Progenitor cell of endocrine pancreas (in vitro differentiated cells): ENCODE data around the gene OPRD1. TPM values are rescaled to one million over a fixed set of nuclear protein-coding genes. Genes with fewer than 3 reads are reported as not detected.

ENCODE experiments used
- DNase-seq: peaks from one replicate; pipeline ENCODE4 v3.0.0; 2021; ENCODE audit warnings: low spot score; ENCODE audit not compliant: unreplicated experiment
- H3K27ac Mint-ChIP-seq: 2 replicates; pipeline ENCODE4 v1.8.0; 2021; ENCODE audit warnings: mild to moderate bottlenecking, moderate library complexity, mixed read lengths
- H3K27me3 Mint-ChIP-seq: 2 replicates; pipeline ENCODE4 v1.8.0; 2021; ENCODE audit warnings: mixed read lengths
- H3K36me3 Mint-ChIP-seq: 2 replicates; pipeline ENCODE4 v1.8.0; 2022; ENCODE audit warnings: mixed read lengths; ENCODE audit not compliant: insufficient read depth
- H3K4me1 Mint-ChIP-seq: 2 replicates; pipeline ENCODE4 v1.8.0; 2021; ENCODE audit warnings: low read depth, mixed read lengths
- H3K4me3 Mint-ChIP-seq: 2 replicates; pipeline ENCODE4 v1.8.0; 2021; ENCODE audit warnings: low read depth, mild to moderate bottlenecking, moderate library complexity, mixed read lengths
- H3K9me3 Mint-ChIP-seq: 2 replicates; pipeline ENCODE4 v1.8.0; 2021; ENCODE audit warnings: low read depth, mixed read lengths
- CTCF ChIP-seq: fragments of 200-600 bp; sonication (generic); IDR thresholded peaks from one replicate; pipeline ENCODE4 v1.5.0; 2021; ENCODE audit warnings: antibody characterized with exemption, mild to moderate bottlenecking; ENCODE audit not compliant: unreplicated experiment
- total RNA-seq: library from RNA; stranded (reverse); gene quantifications from 2 replicates; pipeline ENCODE4 v1.2.1, GENCODE V29; 2021

OPRD1 gene
- total RNA-seq, 1 donor from 2014 or later: 0.67 TPM

DNA sequence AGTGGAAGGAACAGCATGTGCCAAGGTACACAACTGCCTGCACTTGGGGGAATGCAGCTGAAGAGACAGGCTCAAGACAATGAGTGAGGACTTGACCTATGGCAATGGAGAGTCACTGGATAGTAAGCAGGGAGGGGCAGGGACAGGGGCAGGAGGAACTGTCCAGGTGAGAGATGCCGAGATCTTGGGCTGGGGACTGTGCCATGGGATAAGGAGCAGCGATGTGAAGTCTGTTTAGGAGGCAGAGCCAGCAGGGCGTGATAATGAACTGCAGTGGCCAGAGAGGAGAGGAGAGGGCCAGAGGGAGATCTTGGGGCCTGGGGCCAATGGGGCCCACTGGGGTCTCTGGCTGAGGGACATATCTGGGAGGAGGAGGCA, 84.6 kb downstream of the OPRD1 start:
- no peaks in the 10 kb centered on the region for H3K36me3 Mint-ChIP-seq
- H3K27ac Mint-ChIP-seq: no peak overlapping the region
- no peaks in the 10 kb centered on the region for H3K9me3 Mint-ChIP-seq
- DNase-seq: no peak
- no peak overlapping the region for H3K4me3 Mint-ChIP-seq
- TF ChIP-seq CTCF: no peak
- H3K4me1 Mint-ChIP-seq: no peaks in the 10 kb centered on the region
- no peaks in the 10 kb centered on the region for H3K27me3 Mint-ChIP-seq

- Mint-ChIP-seq H3K27ac (no peak overlapping the region), H3K4me3 (no peak overlapping the region), H3K36me3 (no peaks in the 10 kb centered on the region), H3K9me3 (no peaks in the 10 kb centered on the region), H3K27me3 (no peaks in the 10 kb centered on the region), H3K4me1 (no peaks in the 10 kb centered on the region)
- no peak for TF ChIP-seq CTCF
- DNase-seq: no peak
Observed at GRCh38 chr1:28897789-28898188, 85.8 kb downstream of the OPRD1 start.

DNA sequence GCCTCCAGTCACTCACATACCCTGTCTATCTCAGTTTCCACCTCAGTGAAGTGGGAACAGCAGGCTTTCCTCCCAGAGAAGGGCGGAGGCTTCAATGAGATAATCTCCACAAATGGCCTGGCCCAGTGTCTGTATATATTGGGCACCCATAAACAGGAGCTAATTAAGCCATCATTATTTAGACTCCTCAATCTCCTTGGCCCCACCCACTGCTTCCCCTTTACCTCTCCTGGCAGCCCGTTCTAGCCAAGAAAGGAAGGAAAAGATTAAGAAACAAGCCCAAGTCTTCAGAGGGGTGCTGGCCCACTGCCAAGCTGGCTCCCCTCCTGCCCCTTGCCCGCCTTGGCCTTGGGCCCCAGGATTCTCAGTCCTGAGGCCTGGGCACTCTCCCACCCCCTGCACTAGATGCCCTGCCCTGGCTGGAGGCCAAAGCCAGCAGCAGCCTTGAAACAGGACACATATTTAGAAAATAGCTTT, 86.5 kb downstream of the OPRD1 start:
- Mint-ChIP-seq H3K9me3 (no peaks in the 10 kb centered on the region), H3K27ac (no peak overlapping the region), H3K27me3 (no peaks in the 10 kb centered on the region), H3K4me3 (no peak overlapping the region), H3K4me1 (no peaks in the 10 kb centered on the region), H3K36me3 (no peaks in the 10 kb centered on the region)
- TF ChIP-seq CTCF: no peak
- no peak for DNase-seq

- TF ChIP-seq CTCF: no peak
- Mint-ChIP-seq H3K36me3 (no peaks in the 10 kb centered on the region), H3K27me3 (no peaks in the 10 kb centered on the region), H3K27ac (no peak overlapping the region), H3K9me3 (no peaks in the 10 kb centered on the region), H3K4me1 (no peaks in the 10 kb centered on the region), H3K4me3 (no peak overlapping the region)
- DNase-seq: no peak
Observed at GRCh38 chr1:28899267-28899666, 87.3 kb downstream of the OPRD1 start.

- no peak overlapping the region for H3K4me3 Mint-ChIP-seq
- H3K4me1 Mint-ChIP-seq: no peaks in the 10 kb centered on the region
- no peaks in the 10 kb centered on the region for H3K36me3 Mint-ChIP-seq
- no peaks in the 10 kb centered on the region for H3K27me3 Mint-ChIP-seq
- no peaks in the 10 kb centered on the region for H3K9me3 Mint-ChIP-seq
- no peak overlapping the region for H3K27ac Mint-ChIP-seq
- TF ChIP-seq CTCF: no peak
- DNase-seq: no peak
Observed at GRCh38 chr1:28900562-28900961, 88.6 kb downstream of the OPRD1 start.
